GM19324 (cell line): ENCODE results near the gene ALLC.

Experiments used
- ATAC-seq: cut with Tn5 transposase; IDR thresholded peaks from one replicate; pipeline ENCODE4 v1.9.1; 2021; ENCODE audit warnings: mild to moderate bottlenecking, moderate library complexity; ENCODE audit not compliant: unreplicated experiment, low FRiP score

The ALLC gene

DNA sequence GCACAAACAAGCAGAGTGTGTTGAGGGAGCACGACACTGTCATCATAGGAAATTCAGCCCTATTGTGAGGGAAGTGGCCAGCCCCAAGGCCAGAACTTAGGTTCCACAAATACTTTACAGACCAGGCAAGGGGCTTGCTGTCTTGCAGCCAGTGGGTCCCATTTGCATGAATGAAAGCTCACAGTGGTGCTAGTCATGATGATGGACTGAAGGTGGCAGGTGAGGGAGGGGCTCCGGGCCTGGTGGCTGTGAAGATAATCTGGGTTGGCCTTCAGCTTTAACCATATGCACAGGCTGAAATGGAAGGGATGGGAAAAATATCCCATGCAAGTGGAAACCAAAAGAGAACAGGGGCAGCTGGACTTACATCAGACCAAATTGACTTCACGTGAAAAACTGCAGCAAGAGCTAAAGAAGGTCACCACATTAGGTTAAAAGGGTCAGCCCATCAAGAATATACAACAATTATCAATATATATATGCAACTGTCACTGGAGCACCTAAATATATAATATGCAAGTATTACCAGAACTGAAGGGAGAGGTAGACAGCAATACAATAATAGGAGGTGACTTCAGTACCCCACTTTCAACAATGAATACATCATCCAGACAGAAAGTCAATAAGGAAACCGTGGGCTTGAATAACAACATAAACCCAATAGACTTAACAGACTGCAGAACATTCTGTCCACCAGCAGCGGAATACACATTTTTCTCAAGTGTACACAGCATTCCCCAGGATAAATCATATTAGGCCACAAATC lies 84.9 kb downstream of the ALLC start:
- no peak for ATAC-seq

GRCh38 chr2:3743951-3744555 lies 86.1 kb downstream of the ALLC start:
- no peak for ATAC-seq

- no peak for ATAC-seq
Measured at GRCh38 chr2:3745920-3746319, 87.9 kb downstream of the ALLC start.

GRCh38 chr2:3747032-3747654 lies 89.1 kb downstream of the ALLC start:
- ATAC-seq, result no peak

GRCh38 chr2:3747826-3748225 lies 89.8 kb downstream of the ALLC start:
- ATAC-seq, result no peak

- no peak for ATAC-seq
Measured at GRCh38 chr2:3749201-3749600, 91.2 kb downstream of the ALLC start.

DNA sequence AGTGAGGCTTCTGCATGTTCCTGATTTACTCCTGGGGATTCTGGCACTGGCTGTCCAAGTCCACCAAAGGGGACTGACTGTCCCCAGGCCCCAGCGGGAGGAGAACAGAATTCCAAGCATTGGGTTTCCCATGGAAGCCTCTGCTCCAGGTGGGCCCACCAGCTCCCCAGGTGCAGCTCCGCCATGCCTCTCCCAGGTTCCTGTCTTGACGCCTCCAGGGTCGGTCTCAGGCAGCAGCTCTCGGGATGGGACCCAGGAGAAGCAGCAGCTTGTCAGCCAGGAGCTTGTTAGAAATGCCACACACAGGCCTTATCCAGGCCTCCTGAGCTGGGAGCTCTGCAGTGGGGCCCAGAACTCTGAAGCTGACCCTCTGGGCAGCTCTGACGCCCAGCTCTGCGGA lies 93.3 kb downstream of the ALLC start:
- no peak for ATAC-seq

DNA sequence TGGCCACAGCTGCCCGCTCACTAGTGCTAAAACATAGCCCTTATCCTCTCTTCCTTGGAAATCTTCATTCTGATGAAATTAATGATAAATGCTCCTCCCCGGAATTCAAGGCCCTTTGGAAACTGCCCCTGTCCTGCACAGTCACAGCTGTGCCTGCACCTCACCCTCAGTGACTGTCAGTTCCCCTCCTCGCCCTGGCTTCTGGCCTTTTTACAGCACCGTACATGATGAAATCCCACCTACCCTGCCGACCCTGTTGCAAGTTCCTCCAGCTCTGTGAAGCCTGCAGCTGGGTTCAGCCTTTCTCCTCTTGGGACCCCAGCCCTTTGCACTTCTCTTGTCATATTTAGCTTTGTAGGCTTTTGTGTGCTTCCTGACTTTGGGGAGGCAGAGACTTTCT lies 93.8 kb downstream of the ALLC start:
- no peak for ATAC-seq
